DOHH2 (cell line): Measurements from ENCODE around the gene DNAJB9.

Experiments
- H3F3A ChIP-seq: fragments of 200-600 bp; sonication (generic), shearing (Covaris generic); 2 replicates; pipeline ENCODE4 v1.6.0; 2016; ENCODE audit warnings: antibody characterized with exemption, mild to moderate bottlenecking; ENCODE audit not compliant: control insufficient read depth, insufficient read depth
- H3K27ac ChIP-seq: fragments of 200-600 bp; sonication (generic); 2 replicates; pipeline ENCODE4 v1.5.1; 2014; ENCODE audit warnings: low read depth, mild to moderate bottlenecking, low read length, moderate library complexity
- H3K27me3 ChIP-seq: fragments of 200-600 bp; sonication (generic); 2 replicates; pipeline ENCODE4 v1.6.1; 2014; ENCODE audit warnings: mild to moderate bottlenecking, low read length, mixed read lengths; ENCODE audit not compliant: control insufficient read depth
- H3K36me3 ChIP-seq: fragments of 200-600 bp; sonication (generic); 2 replicates; pipeline ENCODE4 v1.6.1; 2014; ENCODE audit warnings: mild to moderate bottlenecking, low read length, moderate library complexity, mixed read lengths; ENCODE audit not compliant: control insufficient read depth
- H3K4me1 ChIP-seq: fragments of 200-600 bp; sonication (generic); 2 replicates; pipeline ENCODE4 v1.6.1; 2014; ENCODE audit warnings: mild to moderate bottlenecking, low read length, mixed read lengths; ENCODE audit not compliant: control insufficient read depth
- H3K4me2 ChIP-seq: fragments of 200-600 bp; sonication (generic); 2 replicates; pipeline ENCODE4 v1.6.0; 2014; ENCODE audit warnings: mild to moderate bottlenecking, low read length, moderate library complexity
- H3K4me3 ChIP-seq: fragments of 200-600 bp; sonication (generic); 2 replicates; pipeline ENCODE4 v1.5.1; 2014; ENCODE audit warnings: mild to moderate bottlenecking, low read length, mixed read lengths
- H3K79me2 ChIP-seq: fragments of 200-600 bp; sonication (generic); 2 replicates; pipeline ENCODE4 v1.6.1; 2014; ENCODE audit warnings: mild to moderate bottlenecking, low read length, mixed read lengths; ENCODE audit not compliant: control insufficient read depth
- H3K9me2 ChIP-seq: fragments of 200-600 bp; sonication (generic); replicated peaks from 2 replicates; pipeline ENCODE4 v1.6.1; 2014; ENCODE audit warnings: mild to moderate bottlenecking, low read length, mixed read lengths; ENCODE audit not compliant: control insufficient read depth
- H3K9me3 ChIP-seq: fragments of 200-600 bp; sonication (generic); 2 replicates; pipeline ENCODE4 v1.6.1; 2014; ENCODE audit warnings: antibody characterized with exemption, low read length, mixed read lengths; ENCODE audit not compliant: control insufficient read depth, insufficient read depth
- H4K20me1 ChIP-seq: fragments of 200-600 bp; sonication (generic); 2 replicates; pipeline ENCODE4 v1.6.0; 2014; ENCODE audit warnings: low read depth, mild to moderate bottlenecking, antibody characterized with exemption, low read length, moderate library complexity; ENCODE audit not compliant: control insufficient read depth, insufficient read depth
- EZH2phosphoT487 ChIP-seq: fragments of 200-600 bp; sonication (generic); IDR thresholded peaks from 2 replicates; pipeline ENCODE4 v1.6.1; 2017; ENCODE audit warnings: borderline replicate concordance, mild to moderate bottlenecking, antibody characterized with exemption, low read length, moderate library complexity, mixed read lengths
- TF ChIP-seq, protein P1 (sequence below): fragments of 200-600 bp; sonication (generic); IDR thresholded peaks from one replicate; pipeline ENCODE4 v1.5.1; 2014; ENCODE audit warnings: antibody characterized with exemption, mild to moderate bottlenecking, low read depth, low read length; ENCODE audit not compliant: poor library complexity, severe bottlenecking

DNAJB9 gene

DNA sequence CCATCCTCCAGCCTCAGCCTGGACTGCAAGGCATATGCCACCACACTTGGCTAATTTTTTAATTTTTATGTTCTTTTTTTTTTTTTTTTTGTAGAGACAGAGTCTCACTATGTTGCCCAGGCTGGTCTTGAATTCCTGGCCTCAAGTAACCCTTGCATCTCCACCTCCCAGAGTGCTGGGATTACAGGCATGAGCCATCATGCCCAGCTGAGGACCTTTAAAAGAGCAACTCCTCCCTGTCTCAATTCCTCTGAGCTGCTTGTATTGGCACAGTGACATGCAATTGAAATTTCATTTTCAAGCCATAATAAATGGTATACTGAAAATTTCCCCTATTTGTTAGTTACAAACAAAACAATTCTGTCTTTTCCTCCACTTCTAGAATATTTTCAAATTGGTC, 19.5 kb downstream of the DNAJB9 start:
- Histone ChIP-seq H3K9me3 (no peaks in the 10 kb centered on the region), H3K36me3 (no peaks in the 10 kb centered on the region), H3K79me2 (no peaks in the 10 kb centered on the region), H3K27me3 (peaks cover 7% of the 10 kb centered on the region), H3K9me2 (no peaks in the 10 kb centered on the region), H3K4me3 (no peak overlapping the region), H3K27ac (no peak overlapping the region), H3F3A (no peaks in the 10 kb centered on the region), H3K4me2 (no peak overlapping the region), H3K4me1 (no peaks in the 10 kb centered on the region), H4K20me1 (no peaks in the 10 kb centered on the region)
- no peak for TF ChIP-seq EZH2phosphoT487
- TF ChIP-seq, protein P1, sequence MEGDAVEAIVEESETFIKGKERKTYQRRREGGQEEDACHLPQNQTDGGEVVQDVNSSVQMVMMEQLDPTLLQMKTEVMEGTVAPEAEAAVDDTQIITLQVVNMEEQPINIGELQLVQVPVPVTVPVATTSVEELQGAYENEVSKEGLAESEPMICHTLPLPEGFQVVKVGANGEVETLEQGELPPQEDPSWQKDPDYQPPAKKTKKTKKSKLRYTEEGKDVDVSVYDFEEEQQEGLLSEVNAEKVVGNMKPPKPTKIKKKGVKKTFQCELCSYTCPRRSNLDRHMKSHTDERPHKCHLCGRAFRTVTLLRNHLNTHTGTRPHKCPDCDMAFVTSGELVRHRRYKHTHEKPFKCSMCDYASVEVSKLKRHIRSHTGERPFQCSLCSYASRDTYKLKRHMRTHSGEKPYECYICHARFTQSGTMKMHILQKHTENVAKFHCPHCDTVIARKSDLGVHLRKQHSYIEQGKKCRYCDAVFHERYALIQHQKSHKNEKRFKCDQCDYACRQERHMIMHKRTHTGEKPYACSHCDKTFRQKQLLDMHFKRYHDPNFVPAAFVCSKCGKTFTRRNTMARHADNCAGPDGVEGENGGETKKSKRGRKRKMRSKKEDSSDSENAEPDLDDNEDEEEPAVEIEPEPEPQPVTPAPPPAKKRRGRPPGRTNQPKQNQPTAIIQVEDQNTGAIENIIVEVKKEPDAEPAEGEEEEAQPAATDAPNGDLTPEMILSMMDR, result no peak

DNA sequence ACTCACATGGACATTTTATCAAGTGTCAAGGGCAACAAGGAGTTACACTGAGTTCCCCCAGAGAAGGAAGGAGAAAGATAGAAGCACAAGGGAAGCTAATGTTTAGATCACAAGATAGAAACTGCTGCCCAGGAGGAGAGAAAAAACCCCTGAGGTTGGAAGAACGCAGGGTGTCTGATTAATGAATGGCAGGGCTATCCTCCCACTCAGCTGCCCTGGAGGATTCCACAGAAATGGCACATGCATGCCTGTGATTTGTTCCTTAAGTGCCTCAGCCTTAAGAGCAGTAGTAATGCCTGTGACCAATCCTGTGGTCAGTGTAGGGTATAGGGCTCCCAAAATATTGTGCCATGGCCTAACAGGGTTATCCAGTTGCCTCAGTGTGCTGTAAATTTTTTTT, 20.2 kb downstream of the DNAJB9 start:
- Histone ChIP-seq H3K9me2 (no peaks in the 10 kb centered on the region), H3K4me2 (no peak overlapping the region), H3K9me3 (no peaks in the 10 kb centered on the region), H3K27me3 (peaks cover 7% of the 10 kb centered on the region), H3K36me3 (no peaks in the 10 kb centered on the region), H3K79me2 (no peaks in the 10 kb centered on the region), H3K4me3 (no peak overlapping the region), H3F3A (no peaks in the 10 kb centered on the region), H3K27ac (no peak overlapping the region), H4K20me1 (no peaks in the 10 kb centered on the region), H3K4me1 (no peaks in the 10 kb centered on the region)
- TF ChIP-seq EZH2phosphoT487, result no peak
- TF ChIP-seq, protein P1, result no peak

DNA sequence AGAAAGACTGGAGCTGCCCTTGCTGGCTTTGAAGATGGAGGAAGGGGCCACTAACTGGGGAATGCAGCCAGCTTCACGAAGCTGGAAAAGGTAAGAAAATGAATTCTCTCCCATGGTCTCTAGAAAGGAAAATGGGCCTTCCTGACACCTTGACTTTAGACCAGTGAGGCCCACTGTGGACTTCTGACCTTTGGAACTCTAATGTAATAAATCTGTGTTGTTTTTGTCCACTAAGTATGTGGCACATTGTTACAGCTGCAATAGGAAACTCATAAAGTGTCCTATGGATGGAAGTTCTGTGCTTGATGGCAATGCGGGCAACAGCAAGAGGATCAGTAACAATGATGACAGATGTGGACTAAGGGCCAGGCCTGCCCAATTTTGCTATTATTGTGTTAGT, 20.9 kb downstream of the DNAJB9 start:
- H3K9me2 ChIP-seq, result no peaks in the 10 kb centered on the region
- H4K20me1 ChIP-seq, result no peaks in the 10 kb centered on the region
- H3K27me3 ChIP-seq, result peaks cover 7% of the 10 kb centered on the region; the same call in 1 of the 2 replicates
- H3K4me1 ChIP-seq, result no peaks in the 10 kb centered on the region
- H3F3A ChIP-seq, result no peaks in the 10 kb centered on the region
- no peak overlapping the region for H3K4me3 ChIP-seq
- H3K36me3 ChIP-seq, result no peaks in the 10 kb centered on the region
- H3K9me3 ChIP-seq, result no peaks in the 10 kb centered on the region
- H3K27ac ChIP-seq, result no peak overlapping the region
- H3K79me2 ChIP-seq, result no peaks in the 10 kb centered on the region
- no peak for TF ChIP-seq EZH2phosphoT487
- TF ChIP-seq, protein P1, result no peak
- H3K4me2 ChIP-seq, result no peak overlapping the region
